Testis (tissue), 2 donors: ENCODE measurements around the gene BLOC1S3.

ENCODE experiments used
- POLR2A ChIP-seq: fragments of 450-650 bp; IDR thresholded peaks from one replicate; pipeline ENCODE4 v1.6.1; 2017; ENCODE audit warnings: antibody characterized with exemption, mild to moderate bottlenecking, moderate library complexity
- TF ChIP-seq, protein P1 (sequence below), 3 experiments: fragments of 450-650 bp in 2 of 3; fragments of 200-600 bp in 1 of 3; sonication (generic) in 1 of 3; IDR thresholded peaks; one replicate each; pipeline ENCODE4 v1.5.1; 2016 to 2019; ENCODE audit warnings: antibody characterized with exemption in 3 of 3, mild to moderate bottlenecking in 2 of 3, moderate library complexity in 1 of 3

DNA sequence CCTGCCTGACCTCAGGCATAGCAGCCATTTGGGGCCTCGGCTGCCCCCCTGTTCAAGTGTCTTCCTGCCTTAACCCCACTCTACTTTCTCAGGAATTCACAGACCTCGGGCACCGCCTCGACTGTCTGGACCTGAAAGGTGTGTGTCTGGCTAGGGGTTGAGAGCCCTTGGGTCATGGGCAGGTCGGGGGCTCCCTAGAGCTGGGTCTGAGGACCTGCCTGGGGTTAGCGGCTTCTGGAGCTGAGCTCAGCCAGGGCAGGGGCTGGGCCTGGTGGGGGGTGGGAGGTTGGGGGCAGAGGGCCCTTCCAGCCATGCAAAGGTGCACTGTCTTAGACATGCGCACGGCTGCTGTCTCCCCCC, 38.5 kb upstream of the BLOC1S3 start:
- TF ChIP-seq, protein P1, sequence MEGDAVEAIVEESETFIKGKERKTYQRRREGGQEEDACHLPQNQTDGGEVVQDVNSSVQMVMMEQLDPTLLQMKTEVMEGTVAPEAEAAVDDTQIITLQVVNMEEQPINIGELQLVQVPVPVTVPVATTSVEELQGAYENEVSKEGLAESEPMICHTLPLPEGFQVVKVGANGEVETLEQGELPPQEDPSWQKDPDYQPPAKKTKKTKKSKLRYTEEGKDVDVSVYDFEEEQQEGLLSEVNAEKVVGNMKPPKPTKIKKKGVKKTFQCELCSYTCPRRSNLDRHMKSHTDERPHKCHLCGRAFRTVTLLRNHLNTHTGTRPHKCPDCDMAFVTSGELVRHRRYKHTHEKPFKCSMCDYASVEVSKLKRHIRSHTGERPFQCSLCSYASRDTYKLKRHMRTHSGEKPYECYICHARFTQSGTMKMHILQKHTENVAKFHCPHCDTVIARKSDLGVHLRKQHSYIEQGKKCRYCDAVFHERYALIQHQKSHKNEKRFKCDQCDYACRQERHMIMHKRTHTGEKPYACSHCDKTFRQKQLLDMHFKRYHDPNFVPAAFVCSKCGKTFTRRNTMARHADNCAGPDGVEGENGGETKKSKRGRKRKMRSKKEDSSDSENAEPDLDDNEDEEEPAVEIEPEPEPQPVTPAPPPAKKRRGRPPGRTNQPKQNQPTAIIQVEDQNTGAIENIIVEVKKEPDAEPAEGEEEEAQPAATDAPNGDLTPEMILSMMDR (IDR thresholded peaks at IDR 0.05): no peak
- no peak for TF ChIP-seq POLR2A
